SK-N-SH treated with all-trans-retinoic acid at 6 μM for 48 hours (cell line): ENCODE data around the gene CYLD.

Experiments
- ATAC-seq: fragments of 200-7000 bp; cut with Tn5 transposase; 3 replicates; pipeline ENCODE4 v1.9.1; 2020; ENCODE audit warnings: mild to moderate bottlenecking, moderate library complexity
- BACH2 ChIP-seq: fragments of 250-450 bp; sonication (Bioruptor Pico); IDR thresholded peaks from 2 replicates; pipeline ENCODE4 v1.9.0; 2021; ENCODE audit warnings: mild to moderate bottlenecking, borderline replicate concordance
- CREB5 ChIP-seq: fragments of 250-450 bp; sonication (Bioruptor Pico); IDR thresholded peaks from 2 replicates; pipeline ENCODE4 v1.5.1; 2020; ENCODE audit warnings: low read depth, mild to moderate bottlenecking, moderate library complexity
- CSDC2 ChIP-seq: fragments of 250-450 bp; sonication (Bioruptor Pico); IDR thresholded peaks from 2 replicates; pipeline ENCODE4 v1.5.0; 2020; ENCODE audit warnings: mild to moderate bottlenecking, moderate library complexity
- CSRNP3 ChIP-seq: fragments of 250-450 bp; sonication (Bioruptor Pico); IDR thresholded peaks from 2 replicates; pipeline ENCODE4 v1.5.1; 2021; ENCODE audit warnings: mild to moderate bottlenecking, moderate library complexity
- ESRRG ChIP-seq: fragments of 250-450 bp; sonication (Bioruptor Pico); IDR thresholded peaks from 2 replicates; pipeline ENCODE4 v1.6.1; 2021; ENCODE audit warnings: mild to moderate bottlenecking
- GLIS3 ChIP-seq: fragments of 250-450 bp; sonication (Bioruptor Pico); IDR thresholded peaks from 2 replicates; pipeline ENCODE4 v1.5.0; 2020; ENCODE audit warnings: mild to moderate bottlenecking, moderate library complexity
- ISL1 ChIP-seq: fragments of 250-450 bp; sonication (Bioruptor Pico); IDR thresholded peaks from 2 replicates; pipeline ENCODE4 v2.1.2; 2022; ENCODE audit warnings: mild to moderate bottlenecking, moderate library complexity
- OSR1 ChIP-seq: fragments of 250-450 bp; sonication (Bioruptor Pico); IDR thresholded peaks from 2 replicates; pipeline ENCODE4 v1.8.0; 2022; ENCODE audit warnings: moderate library complexity, mild to moderate bottlenecking, inconsistent platforms
- PPARA ChIP-seq: fragments of 250-450 bp; sonication (Bioruptor Pico); IDR thresholded peaks from 2 replicates; pipeline ENCODE4 v1.5.0; 2020; ENCODE audit warnings: mild to moderate bottlenecking, borderline replicate concordance
- RARB ChIP-seq: fragments of 250-450 bp; sonication (Bioruptor Pico); IDR thresholded peaks from 2 replicates; pipeline ENCODE4 v1.8.0; 2021; ENCODE audit warnings: mild to moderate bottlenecking, moderate library complexity
- SNAI2 ChIP-seq: fragments of 250-450 bp; sonication (Bioruptor Pico); IDR thresholded peaks from 2 replicates; pipeline ENCODE4 v1.5.0; 2020; ENCODE audit warnings: mild to moderate bottlenecking, moderate library complexity
- TCF4 ChIP-seq: fragments of 250-450 bp; sonication (Bioruptor Pico); IDR thresholded peaks from 2 replicates; pipeline ENCODE4 v1.8.0; 2021; ENCODE audit warnings: mild to moderate bottlenecking, moderate library complexity, borderline replicate concordance
- TOX ChIP-seq: fragments of 250-450 bp; sonication (Bioruptor Pico); IDR thresholded peaks from 2 replicates; pipeline ENCODE4 v1.8.0; 2021; ENCODE audit warnings: mild to moderate bottlenecking, moderate library complexity, borderline replicate concordance
- TSHZ2 ChIP-seq: fragments of 250-450 bp; sonication (Bioruptor Pico); IDR thresholded peaks from 2 replicates; pipeline ENCODE4 v1.5.0; 2020; ENCODE audit warnings: mild to moderate bottlenecking, moderate library complexity
- ZC3H10 ChIP-seq: fragments of 250-450 bp; sonication (Bioruptor Pico); IDR thresholded peaks from 2 replicates; pipeline ENCODE4 v1.5.1; 2021; ENCODE audit warnings: mild to moderate bottlenecking, moderate library complexity
- ZFP3 ChIP-seq: fragments of 250-450 bp; sonication (Bioruptor Pico); IDR thresholded peaks from 2 replicates; pipeline ENCODE4 v1.5.0; 2020; ENCODE audit warnings: mild to moderate bottlenecking, moderate library complexity
- ZFP30 ChIP-seq: fragments of 450-650 bp; formaldehyde crosslinking; IDR thresholded peaks from 2 replicates; pipeline ENCODE4 v1.5.0; 2022; ENCODE audit warnings: mild to moderate bottlenecking, moderate library complexity
- ZNF70 ChIP-seq: fragments of 450-650 bp; formaldehyde crosslinking; IDR thresholded peaks from 2 replicates; pipeline ENCODE4 v1.5.0; 2020; ENCODE audit warnings: mild to moderate bottlenecking, moderate library complexity
- ZNF8 ChIP-seq: fragments of 450-650 bp; formaldehyde crosslinking; IDR thresholded peaks from 2 replicates; pipeline ENCODE4 v1.5.0; 2020; ENCODE audit warnings: mild to moderate bottlenecking, moderate library complexity
- TF ChIP-seq, protein P1 (sequence below): fragments of 250-450 bp; sonication (Bioruptor Pico); IDR thresholded peaks from 2 replicates; pipeline ENCODE4 v1.8.0; 2021; ENCODE audit warnings: low read depth, mild to moderate bottlenecking, moderate library complexity, borderline replicate concordance
- TF ChIP-seq, protein P2 (sequence below): fragments of 250-450 bp; sonication (Bioruptor Pico); IDR thresholded peaks from 2 replicates; pipeline ENCODE4 v1.8.0; 2020; ENCODE audit warnings: mild to moderate bottlenecking, moderate library complexity, borderline replicate concordance

The CYLD gene

GRCh38 chr16:50733468-50733867 is 8.4 kb upstream of the CYLD start:
- no peak for ATAC-seq
- TF ChIP-seq TSHZ2 (CRISPR knock-in tag) (no peak), ESRRG (CRISPR knock-in tag) (no peak)

DNA sequence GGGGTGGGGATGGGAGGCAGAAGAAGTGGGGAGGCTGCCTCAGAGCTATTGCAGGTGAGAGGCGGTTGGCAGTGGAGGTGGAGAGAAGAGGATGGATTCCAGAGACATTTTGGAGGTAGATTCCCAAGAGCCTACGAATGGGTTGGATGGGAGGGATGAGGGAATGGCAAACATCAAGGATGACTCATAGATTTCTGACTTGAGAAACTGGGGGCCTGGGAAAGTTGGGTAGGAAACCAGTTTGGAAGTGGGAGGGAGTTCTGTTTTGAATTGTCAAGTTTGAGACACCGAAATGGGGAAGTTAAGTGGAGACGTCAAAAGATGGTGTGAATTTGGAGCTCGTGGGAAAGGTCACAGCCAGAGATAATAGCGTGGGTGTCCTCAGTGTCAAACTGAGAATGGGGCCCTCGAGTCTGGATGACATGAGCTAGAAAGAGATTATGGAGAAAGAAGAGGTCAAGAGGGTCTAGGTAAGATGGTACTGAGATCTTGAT is 6.2 kb upstream of the CYLD start:
- no peak for ATAC-seq
- TF ChIP-seq CSRNP3, result no peak
- TF ChIP-seq OSR1, result no peak
- TF ChIP-seq GLIS3 (CRISPR knock-in tag), result no peak
- no peak for TF ChIP-seq ZNF8 (CRISPR knock-in tag)
- TF ChIP-seq ISL1, result no peak
- no peak for TF ChIP-seq CREB5 (CRISPR knock-in tag)
- no peak for TF ChIP-seq TCF4 (CRISPR knock-in tag)
- TF ChIP-seq ZFP30, result no peak
- no peak for TF ChIP-seq ZC3H10 (CRISPR knock-in tag)
- no peak for TF ChIP-seq BACH2 (CRISPR knock-in tag)

DNA sequence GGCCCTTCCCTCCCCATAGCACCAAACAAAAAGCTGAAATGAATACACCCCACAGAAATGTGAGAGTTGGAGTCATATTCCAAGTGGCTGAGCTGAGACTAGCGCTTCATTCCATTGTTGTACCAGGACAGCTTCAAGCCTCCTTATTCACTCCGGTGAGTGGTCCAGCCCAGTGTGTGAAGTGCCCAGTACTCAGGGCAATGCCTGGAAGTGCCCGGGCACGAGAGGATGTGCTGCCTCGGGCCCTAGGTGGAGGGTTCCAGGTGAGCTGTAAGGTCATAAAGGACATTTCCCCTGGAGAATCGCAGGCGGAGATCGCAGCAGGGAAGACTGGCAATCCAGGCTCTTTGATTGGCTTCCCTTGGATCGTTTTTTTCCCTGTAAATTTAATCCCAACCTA is 5.4 kb upstream of the CYLD start:
- TF ChIP-seq TSHZ2 (CRISPR knock-in tag) (no peak), ESRRG (CRISPR knock-in tag) (no peak), OSR1 (no peak), ZNF8 (CRISPR knock-in tag) (no peak), CREB5 (CRISPR knock-in tag) (no peak), BACH2 (CRISPR knock-in tag) (no peak), TOX (CRISPR knock-in tag) (no peak), ZNF70 (CRISPR knock-in tag) (no peak), TCF4 (CRISPR knock-in tag) (no peak), PPARA (CRISPR knock-in tag) (no peak), RARB (CRISPR knock-in tag) (no peak), SNAI2 (CRISPR knock-in tag) (no peak), CSDC2 (CRISPR knock-in tag) (no peak), GLIS3 (CRISPR knock-in tag) (no peak), ZFP3 (CRISPR knock-in tag) (no peak), ISL1 (no peak), ZC3H10 (CRISPR knock-in tag) (no peak), ZFP30 (no peak)
- TF ChIP-seq, protein P1, sequence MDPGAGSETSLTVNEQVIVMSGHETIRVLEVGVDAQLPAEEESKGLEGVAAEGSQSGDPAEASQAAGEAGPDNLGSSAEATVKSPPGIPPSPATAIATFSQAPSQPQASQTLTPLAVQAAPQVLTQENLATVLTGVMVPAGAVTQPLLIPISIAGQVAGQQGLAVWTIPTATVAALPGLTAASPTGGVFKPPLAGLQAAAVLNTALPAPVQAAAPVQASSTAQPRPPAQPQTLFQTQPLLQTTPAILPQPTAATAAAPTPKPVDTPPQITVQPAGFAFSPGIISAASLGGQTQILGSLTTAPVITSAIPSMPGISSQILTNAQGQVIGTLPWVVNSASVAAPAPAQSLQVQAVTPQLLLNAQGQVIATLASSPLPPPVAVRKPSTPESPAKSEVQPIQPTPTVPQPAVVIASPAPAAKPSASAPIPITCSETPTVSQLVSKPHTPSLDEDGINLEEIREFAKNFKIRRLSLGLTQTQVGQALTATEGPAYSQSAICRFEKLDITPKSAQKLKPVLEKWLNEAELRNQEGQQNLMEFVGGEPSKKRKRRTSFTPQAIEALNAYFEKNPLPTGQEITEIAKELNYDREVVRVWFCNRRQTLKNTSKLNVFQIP (CRISPR knock-in tag), result no peak
- TF ChIP-seq, protein P2, sequence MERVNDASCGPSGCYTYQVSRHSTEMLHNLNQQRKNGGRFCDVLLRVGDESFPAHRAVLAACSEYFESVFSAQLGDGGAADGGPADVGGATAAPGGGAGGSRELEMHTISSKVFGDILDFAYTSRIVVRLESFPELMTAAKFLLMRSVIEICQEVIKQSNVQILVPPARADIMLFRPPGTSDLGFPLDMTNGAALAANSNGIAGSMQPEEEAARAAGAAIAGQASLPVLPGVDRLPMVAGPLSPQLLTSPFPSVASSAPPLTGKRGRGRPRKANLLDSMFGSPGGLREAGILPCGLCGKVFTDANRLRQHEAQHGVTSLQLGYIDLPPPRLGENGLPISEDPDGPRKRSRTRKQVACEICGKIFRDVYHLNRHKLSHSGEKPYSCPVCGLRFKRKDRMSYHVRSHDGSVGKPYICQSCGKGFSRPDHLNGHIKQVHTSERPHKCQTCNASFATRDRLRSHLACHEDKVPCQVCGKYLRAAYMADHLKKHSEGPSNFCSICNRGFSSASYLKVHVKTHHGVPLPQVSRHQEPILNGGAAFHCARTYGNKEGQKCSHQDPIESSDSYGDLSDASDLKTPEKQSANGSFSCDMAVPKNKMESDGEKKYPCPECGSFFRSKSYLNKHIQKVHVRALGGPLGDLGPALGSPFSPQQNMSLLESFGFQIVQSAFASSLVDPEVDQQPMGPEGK (CRISPR knock-in tag), result no peak
- no peak for ATAC-seq
